Epithelial cell of esophagus (primary cell): Measurements from ENCODE around the gene NUP210L.

Experiments
- DNase-seq: peaks from one replicate; pipeline ENCODE4 v3.0.0; 2010; ENCODE audit warnings: low read depth
- H3K4me3 ChIP-seq: 2 replicates; pipeline ENCODE4 v1.5.1; 2011; ENCODE audit warnings: mild to moderate bottlenecking, low read length, control low read depth
- CTCF ChIP-seq: IDR thresholded peaks from 2 replicates; pipeline ENCODE4 v1.5.1; 2011; ENCODE audit warnings: low read depth, mild to moderate bottlenecking, low read length, control low read depth, inconsistent platforms; ENCODE audit not compliant: insufficient read depth; ENCODE audit errors: missing control alignments

NUP210L gene

GRCh38 chr1:154171223-154171583, 16.3 kb upstream of the NUP210L start:
- H3K4me3 ChIP-seq: no peak overlapping the region
- no peak for TF ChIP-seq CTCF
- no peak for DNase-seq

- no peak overlapping the region for H3K4me3 ChIP-seq
- no peak for TF ChIP-seq CTCF
- peak; percentile 73 for DNase-seq
Observed at GRCh38 chr1:154170547-154171222, 15.8 kb upstream of the NUP210L start.

- TF ChIP-seq CTCF: no peak
- no peak overlapping the region for H3K4me3 ChIP-seq
- no peak for DNase-seq
Observed at GRCh38 chr1:154167461-154167860, 12.6 kb upstream of the NUP210L start.

GRCh38 chr1:154166207-154166606, 11.3 kb upstream of the NUP210L start:
- no peak for DNase-seq
- TF ChIP-seq CTCF: no peak

GRCh38 chr1:154159554-154159953, 4.7 kb upstream of the NUP210L start:
- TF ChIP-seq CTCF: no peak
- no peak for DNase-seq
- no peak overlapping the region for H3K4me3 ChIP-seq

More at GRCh38 chr1:154166207-154166606, 11.3 kb upstream of the NUP210L start:
- no peak overlapping the region for H3K4me3 ChIP-seq

GRCh38 chr1:154158307-154159125, 3.6 kb upstream of the NUP210L start:
- no peak for DNase-seq
- H3K4me3 ChIP-seq: no peak overlapping the region
- no peak for TF ChIP-seq CTCF
